ENCODE results near the gene USP48. TPM values are rescaled to one million over a fixed set of nuclear protein-coding genes. Genes with fewer than 3 reads are reported as not detected.
A peak's percentile ranks its signal among the peaks of the same experiment; 100 is the strongest.

Gene USP48
- total RNA-seq, 1 experiment from 2014 or later: 60.9 TPM

DNA sequence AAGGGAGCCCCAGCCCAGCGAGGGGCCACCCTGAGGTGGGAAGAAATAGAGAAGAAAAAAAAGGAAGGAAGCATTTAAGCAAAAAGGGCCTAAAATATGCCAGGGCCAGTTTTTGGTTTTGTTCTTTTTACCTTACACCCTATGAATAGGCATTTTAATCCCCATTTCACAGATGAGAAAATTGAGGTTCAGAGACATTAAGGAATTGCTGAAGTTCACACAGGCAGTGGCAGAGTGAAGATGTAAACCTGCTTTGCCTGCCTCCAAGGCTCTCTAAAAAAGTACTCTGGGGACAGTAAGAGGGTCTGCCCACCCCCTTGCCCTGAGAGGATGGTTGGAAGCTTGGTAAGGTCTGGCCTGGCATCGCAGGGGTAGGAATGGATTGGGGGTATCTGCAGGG is 133.6 kb downstream of the USP48 start:
- Histone ChIP-seq H3K27ac (no peak overlapping the region), H3K9me3 (replicated peaks) (no peaks in the 10 kb centered on the region), H3K27me3 (no peaks in the 10 kb centered on the region), H3K4me3 (no peak overlapping the region), H3K4me1 (peaks cover 20% of the 10 kb centered on the region), H3K36me3 (no peaks in the 10 kb centered on the region)
- no peak for DNase-seq

DNA sequence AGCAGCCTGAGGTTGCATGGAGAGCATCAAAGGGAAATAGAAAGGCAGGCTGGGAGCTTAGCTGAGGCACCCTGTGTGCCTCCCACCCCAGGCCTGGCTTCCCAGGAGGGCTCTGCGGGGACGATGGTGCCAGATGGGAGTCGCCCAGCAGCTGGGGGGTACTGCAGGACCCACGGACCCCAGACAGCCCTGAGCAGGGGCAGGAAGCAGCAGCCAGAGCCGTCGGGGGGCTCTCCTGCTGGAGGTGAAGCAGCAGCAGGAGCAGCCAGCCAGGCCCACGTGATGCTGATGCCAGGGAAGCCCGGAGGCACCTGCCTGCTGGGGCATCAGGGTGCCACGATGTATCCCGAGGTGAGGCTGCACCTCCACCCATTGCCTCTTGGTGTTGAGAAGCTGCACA is 134.2 kb downstream of the USP48 start:
- no peak overlapping the region for H3K27ac ChIP-seq
- H3K4me1 ChIP-seq: peaks cover 20% of the 10 kb centered on the region
- no peaks in the 10 kb centered on the region for H3K27me3 ChIP-seq

DNA sequence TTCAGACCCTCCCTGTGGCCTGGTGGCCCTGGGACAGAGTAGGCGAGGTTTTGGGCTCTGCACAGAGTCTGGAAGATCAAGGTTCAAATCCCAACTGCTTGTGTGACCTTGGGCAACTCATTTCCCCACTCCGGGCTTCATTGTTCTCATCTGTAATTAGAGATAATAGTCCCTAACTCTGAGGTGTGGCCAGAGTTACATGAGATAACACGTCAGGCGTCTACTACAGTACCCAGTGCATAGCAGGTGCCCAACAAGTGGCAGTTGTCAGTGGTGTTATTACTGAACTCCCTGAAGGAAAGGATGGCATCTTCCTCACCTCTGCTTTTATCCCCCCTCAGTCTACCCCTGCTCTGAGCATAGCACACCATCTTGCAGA is 134.6 kb downstream of the USP48 start:
- no peaks in the 10 kb centered on the region for H3K36me3 ChIP-seq
- H3K4me1 ChIP-seq: peaks cover 16% of the 10 kb centered on the region
- no peaks in the 10 kb centered on the region for H3K9me3 ChIP-seq (replicated peaks)
- DNase-seq: no peak
- no peak overlapping the region for H3K27ac ChIP-seq
- no peaks in the 10 kb centered on the region for H3K27me3 ChIP-seq
- H3K4me3 ChIP-seq: no peak overlapping the region

More for the DNA sequence above, 134.2 kb downstream of the USP48 start:
- no peaks in the 10 kb centered on the region for H3K9me3 ChIP-seq (replicated peaks)
- no peak overlapping the region for H3K4me3 ChIP-seq
- no peak for DNase-seq
- H3K36me3 ChIP-seq: no peaks in the 10 kb centered on the region

GRCh38 chr1:21647431-21648351 is 135.3 kb downstream of the USP48 start:
- Histone ChIP-seq H3K36me3 (no peaks in the 10 kb centered on the region), H3K27me3 (no peaks in the 10 kb centered on the region), H3K4me1 (peaks cover 12% of the 10 kb centered on the region; the same call in 1 of the 2 replicates), H3K4me3 (no peak overlapping the region), H3K9me3 (replicated peaks) (no peaks in the 10 kb centered on the region), H3K27ac (no peak overlapping the region)
- DNase-seq: peak; percentile 84 to 85

DNA sequence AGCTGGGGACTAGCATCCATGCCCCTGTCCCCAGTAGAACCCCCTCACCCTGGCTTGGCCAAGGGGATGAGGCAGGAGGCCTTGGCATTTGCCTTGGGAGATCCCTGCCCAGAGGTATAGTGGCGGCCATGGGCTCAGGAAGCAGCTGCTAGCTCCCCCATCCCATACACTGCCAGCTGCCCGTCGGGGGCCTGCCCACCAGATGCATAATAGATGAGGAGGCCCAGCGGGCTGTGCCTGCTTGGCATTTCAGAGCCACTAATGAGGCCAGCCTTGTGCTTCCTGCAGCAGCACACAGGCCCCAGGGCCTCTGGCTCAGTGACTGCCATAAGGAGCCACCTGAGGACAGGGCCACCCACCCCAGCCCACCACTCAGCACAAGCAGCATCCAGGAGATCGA is 137.4 kb downstream of the USP48 start:
- Histone ChIP-seq H3K4me3 (no peak overlapping the region), H3K27me3 (no peaks in the 10 kb centered on the region), H3K36me3 (no peaks in the 10 kb centered on the region), H3K9me3 (replicated peaks) (no peaks in the 10 kb centered on the region), H3K4me1 (peaks cover 5% of the 10 kb centered on the region; the same call in 1 of the 2 replicates), H3K27ac (no peak overlapping the region)
- no peak for DNase-seq

DNA sequence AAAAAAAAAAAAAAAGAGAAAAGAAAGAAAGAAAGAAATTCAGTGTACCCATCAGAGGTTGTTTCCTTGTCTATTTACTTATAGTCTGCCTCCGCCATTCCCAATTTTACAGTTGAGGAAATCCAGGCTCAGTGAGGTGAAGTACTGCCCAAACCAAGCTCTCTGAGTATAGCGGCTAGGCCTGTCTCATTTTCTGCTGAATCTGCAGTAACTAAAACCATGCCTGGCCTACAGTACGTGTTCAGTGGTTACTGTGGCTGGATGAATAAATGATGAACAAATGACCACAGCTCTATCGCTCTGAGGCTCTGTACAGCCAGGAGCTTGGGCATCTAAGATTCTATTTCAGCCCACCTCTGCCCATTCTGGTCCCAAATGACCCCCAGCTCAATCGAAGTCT is 138.0 kb downstream of the USP48 start:
- H3K4me1 ChIP-seq: peaks cover 6% of the 10 kb centered on the region
- no peaks in the 10 kb centered on the region for H3K27me3 ChIP-seq
- H3K4me3 ChIP-seq: no peak overlapping the region
- H3K36me3 ChIP-seq: no peaks in the 10 kb centered on the region
- DNase-seq: no peak
- no peaks in the 10 kb centered on the region for H3K9me3 ChIP-seq (replicated peaks)
- H3K27ac ChIP-seq: no peak overlapping the region

DNA sequence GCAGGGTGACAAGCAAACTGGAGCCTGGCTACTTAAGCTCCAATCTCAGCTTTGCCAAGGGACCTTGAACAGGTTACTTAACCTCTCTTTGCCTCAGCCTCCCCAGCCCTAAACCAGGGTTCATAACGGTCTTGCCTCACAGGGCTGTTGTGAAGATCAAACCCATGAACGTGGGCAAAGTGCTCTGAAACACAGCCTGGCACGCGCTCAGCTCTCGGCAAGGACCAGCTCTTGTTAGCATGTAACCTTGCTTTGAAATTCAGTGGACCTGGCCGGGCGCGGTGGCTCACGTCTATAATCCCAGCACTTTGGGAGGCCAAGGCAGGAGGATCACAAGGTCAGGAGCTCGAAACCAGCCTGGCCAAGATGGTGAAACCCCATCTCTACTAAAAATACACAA is 138.6 kb downstream of the USP48 start:
- Histone ChIP-seq H3K4me3 (no peak overlapping the region), H3K27ac (no peak overlapping the region), H3K9me3 (replicated peaks) (no peaks in the 10 kb centered on the region), H3K4me1 (peaks cover 10% of the 10 kb centered on the region), H3K36me3 (no peaks in the 10 kb centered on the region), H3K27me3 (no peaks in the 10 kb centered on the region)
- no peak for DNase-seq

DNA sequence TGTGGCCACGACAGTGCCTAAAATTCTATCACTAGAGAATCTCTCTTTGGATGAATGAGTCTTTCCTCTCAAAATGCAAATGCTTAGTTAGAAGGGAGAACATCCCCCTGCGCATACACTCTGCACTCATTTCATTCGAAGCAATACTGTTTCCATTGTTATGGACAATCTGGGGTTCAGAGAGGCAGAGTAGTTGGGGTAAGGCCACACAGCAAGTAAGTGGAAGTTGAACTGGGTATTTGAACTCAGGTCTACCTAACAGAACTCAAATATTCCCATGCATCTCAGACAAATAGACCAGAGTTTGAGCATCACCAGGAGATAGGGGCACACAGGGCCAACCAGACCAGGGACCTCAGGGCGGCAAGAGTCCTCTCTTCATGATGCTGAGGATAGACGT is 139.3 kb downstream of the USP48 start:
- no peak for DNase-seq
- H3K36me3 ChIP-seq: no peaks in the 10 kb centered on the region
- no peaks in the 10 kb centered on the region for H3K9me3 ChIP-seq (replicated peaks)
- H3K4me1 ChIP-seq: peaks cover 17% of the 10 kb centered on the region
- no peak overlapping the region for H3K27ac ChIP-seq
- no peak overlapping the region for H3K4me3 ChIP-seq
- H3K27me3 ChIP-seq: no peaks in the 10 kb centered on the region

GRCh38 chr1:21641967-21642739 is 140.8 kb downstream of the USP48 start:
- no peak for DNase-seq
- Histone ChIP-seq H3K9me3 (replicated peaks) (no peaks in the 10 kb centered on the region), H3K4me1 (peaks cover 19% of the 10 kb centered on the region), H3K27me3 (no peaks in the 10 kb centered on the region), H3K27ac (no peak overlapping the region), H3K36me3 (no peaks in the 10 kb centered on the region), H3K4me3 (no peak overlapping the region)

GRCh38 chr1:21641537-21641936 is 141.4 kb downstream of the USP48 start:
- Histone ChIP-seq H3K4me1 (peaks cover 19% of the 10 kb centered on the region), H3K27me3 (no peaks in the 10 kb centered on the region), H3K9me3 (replicated peaks) (no peaks in the 10 kb centered on the region), H3K36me3 (no peaks in the 10 kb centered on the region), H3K4me3 (no peak overlapping the region), H3K27ac (no peak overlapping the region)
- DNase-seq: no peak

GRCh38 chr1:21641076-21641475 is 141.9 kb downstream of the USP48 start:
- H3K27ac ChIP-seq: no peak overlapping the region
- no peaks in the 10 kb centered on the region for H3K36me3 ChIP-seq
- no peaks in the 10 kb centered on the region for H3K27me3 ChIP-seq
- no peak overlapping the region for H3K4me3 ChIP-seq
- no peaks in the 10 kb centered on the region for H3K9me3 ChIP-seq (replicated peaks)
- H3K4me1 ChIP-seq: peaks cover 19% of the 10 kb centered on the region
- no peak for DNase-seq

DNA sequence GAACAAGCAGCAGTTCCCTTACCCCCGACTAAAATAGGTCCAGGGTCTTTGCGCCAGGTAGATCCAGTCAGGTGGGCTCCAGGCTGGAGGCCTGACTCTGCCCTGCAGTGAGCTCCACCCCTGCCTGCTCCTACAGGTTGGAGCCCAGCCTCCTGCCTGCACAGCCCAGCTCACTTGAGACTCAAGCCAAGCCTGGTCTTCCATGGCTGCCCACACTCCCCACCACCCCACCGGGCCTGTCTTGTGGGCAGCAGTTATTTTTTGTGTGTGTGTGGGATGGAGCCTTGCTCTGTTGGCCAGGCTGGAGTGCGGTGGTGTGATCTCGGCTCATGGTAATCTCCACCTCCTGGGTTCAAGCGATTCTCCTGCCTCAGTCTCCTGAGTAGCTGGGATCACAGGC is 142.3 kb downstream of the USP48 start:
- no peaks in the 10 kb centered on the region for H3K27me3 ChIP-seq

GRCh38 chr1:21639594-21640041 is 143.3 kb downstream of the USP48 start:
- no peaks in the 10 kb centered on the region for H3K36me3 ChIP-seq
- H3K27ac ChIP-seq: no peak overlapping the region; the same call in 1 of the 2 replicates
- peak in 1 of 2 experiments; percentile 40 for DNase-seq
- H3K27me3 ChIP-seq: no peaks in the 10 kb centered on the region
- no peaks in the 10 kb centered on the region for H3K9me3 ChIP-seq (replicated peaks)
- H3K4me3 ChIP-seq: no peak overlapping the region
- H3K4me1 ChIP-seq: peaks cover 19% of the 10 kb centered on the region

More for the DNA sequence above, 142.3 kb downstream of the USP48 start:
- Histone ChIP-seq H3K4me3 (no peak overlapping the region), H3K9me3 (replicated peaks) (no peaks in the 10 kb centered on the region), H3K27ac (no peak overlapping the region), H3K36me3 (no peaks in the 10 kb centered on the region), H3K4me1 (peaks cover 19% of the 10 kb centered on the region)
- peak in 1 of 2 experiments; percentile 4 for DNase-seq

GRCh38 chr1:21638531-21639341 is 144.2 kb downstream of the USP48 start:
- Histone ChIP-seq H3K4me1 (peaks cover 19% of the 10 kb centered on the region), H3K27ac (peak overlapping the region; percentile 20), H3K4me3 (no peak overlapping the region), H3K36me3 (no peaks in the 10 kb centered on the region), H3K9me3 (replicated peaks) (no peaks in the 10 kb centered on the region), H3K27me3 (no peaks in the 10 kb centered on the region)
- DNase-seq: peak; percentile 79 to 84

All from SJCRH30 (cell line).